SK-N-SH treated with all-trans-retinoic acid at 6 μM for 48 hours (cell line): ENCODE data around the gene PTPRD.

ENCODE experiments used
- ATAC-seq: fragments of 200-7000 bp; cut with Tn5 transposase; 3 replicates; pipeline ENCODE4 v1.9.1; 2020; ENCODE audit warnings: mild to moderate bottlenecking, moderate library complexity
- ARNTL ChIP-seq: fragments of 450-650 bp; formaldehyde crosslinking; IDR thresholded peaks from 2 replicates; pipeline ENCODE4 v1.5.0; 2020; ENCODE audit warnings: low read depth, mild to moderate bottlenecking, moderate library complexity, borderline replicate concordance
- CSDC2 ChIP-seq: fragments of 250-450 bp; sonication (Bioruptor Pico); IDR thresholded peaks from 2 replicates; pipeline ENCODE4 v1.5.0; 2020; ENCODE audit warnings: mild to moderate bottlenecking, moderate library complexity
- CSRNP3 ChIP-seq: fragments of 250-450 bp; sonication (Bioruptor Pico); IDR thresholded peaks from 2 replicates; pipeline ENCODE4 v1.5.1; 2021; ENCODE audit warnings: mild to moderate bottlenecking, moderate library complexity
- ESRRG ChIP-seq: fragments of 250-450 bp; sonication (Bioruptor Pico); IDR thresholded peaks from 2 replicates; pipeline ENCODE4 v1.6.1; 2021; ENCODE audit warnings: mild to moderate bottlenecking
- ISL1 ChIP-seq: fragments of 250-450 bp; sonication (Bioruptor Pico); IDR thresholded peaks from 2 replicates; pipeline ENCODE4 v2.1.2; 2022; ENCODE audit warnings: mild to moderate bottlenecking, moderate library complexity
- RARB ChIP-seq: fragments of 250-450 bp; sonication (Bioruptor Pico); IDR thresholded peaks from 2 replicates; pipeline ENCODE4 v1.8.0; 2021; ENCODE audit warnings: mild to moderate bottlenecking, moderate library complexity
- SNAI2 ChIP-seq: fragments of 250-450 bp; sonication (Bioruptor Pico); IDR thresholded peaks from 2 replicates; pipeline ENCODE4 v1.5.0; 2020; ENCODE audit warnings: mild to moderate bottlenecking, moderate library complexity
- TSHZ2 ChIP-seq: fragments of 250-450 bp; sonication (Bioruptor Pico); IDR thresholded peaks from 2 replicates; pipeline ENCODE4 v1.5.0; 2020; ENCODE audit warnings: mild to moderate bottlenecking, moderate library complexity
- ZC3H10 ChIP-seq: fragments of 250-450 bp; sonication (Bioruptor Pico); IDR thresholded peaks from 2 replicates; pipeline ENCODE4 v1.5.1; 2021; ENCODE audit warnings: mild to moderate bottlenecking, moderate library complexity
- ZFP30 ChIP-seq: fragments of 450-650 bp; formaldehyde crosslinking; IDR thresholded peaks from 2 replicates; pipeline ENCODE4 v1.5.0; 2022; ENCODE audit warnings: mild to moderate bottlenecking, moderate library complexity
- ZNF565 ChIP-seq: fragments of 450-650 bp; formaldehyde crosslinking; conservative IDR thresholded peaks from 2 replicates; pipeline ENCODE4 v1.5.0; 2020; ENCODE audit warnings: low read depth, mild to moderate bottlenecking, moderate library complexity
- ZNF8 ChIP-seq: fragments of 450-650 bp; formaldehyde crosslinking; IDR thresholded peaks from 2 replicates; pipeline ENCODE4 v1.5.0; 2020; ENCODE audit warnings: mild to moderate bottlenecking, moderate library complexity
- TF ChIP-seq, protein P1 (sequence below): fragments of 250-450 bp; sonication (Bioruptor Pico); IDR thresholded peaks from 2 replicates; pipeline ENCODE4 v1.8.0; 2020; ENCODE audit warnings: mild to moderate bottlenecking, moderate library complexity, borderline replicate concordance
- TF ChIP-seq, protein P2 (sequence below): fragments of 250-450 bp; sonication (Bioruptor Pico); IDR thresholded peaks from 2 replicates; pipeline ENCODE4 v1.5.1; 2020; ENCODE audit warnings: low read depth, mild to moderate bottlenecking, moderate library complexity

Gene PTPRD

GRCh38 chr9:9799287-9799686 lies 813.5 kb downstream of the PTPRD start (continued):
- TF ChIP-seq TSHZ2 (CRISPR knock-in tag) = no peak
- no peak for TF ChIP-seq ZNF565 (CRISPR knock-in tag)
- TF ChIP-seq, all 23 proteins: peak for 0

GRCh38 chr9:9792144-9792857 lies 820.5 kb downstream of the PTPRD start:
- ATAC-seq = no peak
- TF ChIP-seq ARNTL (CRISPR knock-in tag) = no peak
- no peak for TF ChIP-seq CSRNP3 (CRISPR knock-in tag)
- TF ChIP-seq, protein P1, sequence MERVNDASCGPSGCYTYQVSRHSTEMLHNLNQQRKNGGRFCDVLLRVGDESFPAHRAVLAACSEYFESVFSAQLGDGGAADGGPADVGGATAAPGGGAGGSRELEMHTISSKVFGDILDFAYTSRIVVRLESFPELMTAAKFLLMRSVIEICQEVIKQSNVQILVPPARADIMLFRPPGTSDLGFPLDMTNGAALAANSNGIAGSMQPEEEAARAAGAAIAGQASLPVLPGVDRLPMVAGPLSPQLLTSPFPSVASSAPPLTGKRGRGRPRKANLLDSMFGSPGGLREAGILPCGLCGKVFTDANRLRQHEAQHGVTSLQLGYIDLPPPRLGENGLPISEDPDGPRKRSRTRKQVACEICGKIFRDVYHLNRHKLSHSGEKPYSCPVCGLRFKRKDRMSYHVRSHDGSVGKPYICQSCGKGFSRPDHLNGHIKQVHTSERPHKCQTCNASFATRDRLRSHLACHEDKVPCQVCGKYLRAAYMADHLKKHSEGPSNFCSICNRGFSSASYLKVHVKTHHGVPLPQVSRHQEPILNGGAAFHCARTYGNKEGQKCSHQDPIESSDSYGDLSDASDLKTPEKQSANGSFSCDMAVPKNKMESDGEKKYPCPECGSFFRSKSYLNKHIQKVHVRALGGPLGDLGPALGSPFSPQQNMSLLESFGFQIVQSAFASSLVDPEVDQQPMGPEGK = no peak
- TF ChIP-seq ISL1 (CRISPR knock-in tag) = no peak

DNA sequence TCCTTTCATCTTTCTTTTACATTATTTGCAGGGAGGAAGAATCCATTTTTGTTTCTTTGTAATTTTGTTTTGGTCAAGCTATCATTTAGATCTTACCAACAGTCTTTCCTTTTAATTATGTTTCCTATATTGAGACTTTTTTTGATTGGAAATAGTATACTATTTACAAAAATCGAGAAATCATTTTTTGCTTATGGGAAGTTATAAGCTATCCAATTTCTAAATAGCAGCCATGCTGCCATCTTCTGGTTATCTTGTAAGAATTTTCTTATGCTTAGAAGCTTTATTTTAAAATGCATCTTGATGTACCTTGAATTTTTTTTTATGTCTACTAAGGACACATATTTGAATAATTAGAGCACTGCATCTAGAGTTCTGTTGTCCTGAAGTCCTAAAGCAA lies 821.2 kb downstream of the PTPRD start:
- TF ChIP-seq ZC3H10 (CRISPR knock-in tag) (no peak), CSDC2 (no peak), RARB (CRISPR knock-in tag) (no peak), ZNF565 (CRISPR knock-in tag) (no peak), TSHZ2 (CRISPR knock-in tag) (no peak), SNAI2 (no peak)
- TF ChIP-seq, protein P1 = no peak
- TF ChIP-seq, all 23 proteins: peak for 0
- no peak for ATAC-seq

DNA sequence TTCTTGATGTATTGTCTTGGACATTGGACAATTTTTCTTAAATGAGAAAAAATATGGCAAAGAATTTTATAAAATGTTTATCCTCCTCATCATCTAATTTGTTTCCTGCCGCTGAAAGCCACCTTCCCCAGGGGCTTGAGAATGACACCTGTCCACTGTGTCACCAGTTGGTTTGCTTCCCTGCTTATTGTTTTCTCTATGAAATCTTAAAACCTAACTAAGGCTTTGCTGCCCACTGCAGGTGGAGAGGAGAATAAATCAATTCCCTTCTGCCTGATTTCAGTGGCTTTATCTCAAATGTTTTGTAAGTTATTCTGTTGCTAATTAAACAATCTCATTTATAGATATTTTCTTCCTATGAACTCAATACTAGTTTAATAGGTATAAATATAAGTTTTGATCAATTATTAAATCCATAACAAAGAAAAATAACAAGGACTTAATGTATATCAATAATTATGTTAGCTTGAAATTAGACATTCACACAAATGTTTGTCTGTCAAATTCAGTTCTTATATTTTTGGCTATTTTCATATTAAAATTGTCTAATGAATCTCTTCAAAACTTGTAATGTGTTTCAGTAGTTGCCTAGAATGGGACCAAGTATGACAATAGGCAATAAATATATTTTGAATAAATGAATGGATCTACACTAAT lies 822.5 kb downstream of the PTPRD start:
- TF ChIP-seq, protein P2, sequence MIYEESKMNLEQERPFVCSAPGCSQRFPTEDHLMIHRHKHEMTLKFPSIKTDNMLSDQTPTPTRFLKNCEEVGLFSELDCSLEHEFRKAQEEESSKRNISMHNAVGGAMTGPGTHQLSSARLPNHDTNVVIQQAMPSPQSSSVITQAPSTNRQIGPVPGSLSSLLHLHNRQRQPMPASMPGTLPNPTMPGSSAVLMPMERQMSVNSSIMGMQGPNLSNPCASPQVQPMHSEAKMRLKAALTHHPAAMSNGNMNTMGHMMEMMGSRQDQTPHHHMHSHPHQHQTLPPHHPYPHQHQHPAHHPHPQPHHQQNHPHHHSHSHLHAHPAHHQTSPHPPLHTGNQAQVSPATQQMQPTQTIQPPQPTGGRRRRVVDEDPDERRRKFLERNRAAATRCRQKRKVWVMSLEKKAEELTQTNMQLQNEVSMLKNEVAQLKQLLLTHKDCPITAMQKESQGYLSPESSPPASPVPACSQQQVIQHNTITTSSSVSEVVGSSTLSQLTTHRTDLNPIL (CRISPR knock-in tag) = no peak
- TF ChIP-seq ESRRG (CRISPR knock-in tag) = no peak
- no peak for TF ChIP-seq SNAI2
- TF ChIP-seq ZNF8 = no peak
- no peak for TF ChIP-seq TSHZ2 (CRISPR knock-in tag)
- no peak for TF ChIP-seq RARB (CRISPR knock-in tag)
- no peak for TF ChIP-seq ZFP30
- ATAC-seq = no peak
